ENCODE measurements around the gene LIN7B. TPM values are rescaled to one million over a fixed set of nuclear protein-coding genes. Genes with fewer than 3 reads are reported as not detected.

LIN7B gene
- total and polyA plus RNA-seq, 2 of the 13 experiments (the other 11 are each of a cell fraction or from before 2014, with no cell fraction given), result 5.3 to 7.6 TPM

DNA sequence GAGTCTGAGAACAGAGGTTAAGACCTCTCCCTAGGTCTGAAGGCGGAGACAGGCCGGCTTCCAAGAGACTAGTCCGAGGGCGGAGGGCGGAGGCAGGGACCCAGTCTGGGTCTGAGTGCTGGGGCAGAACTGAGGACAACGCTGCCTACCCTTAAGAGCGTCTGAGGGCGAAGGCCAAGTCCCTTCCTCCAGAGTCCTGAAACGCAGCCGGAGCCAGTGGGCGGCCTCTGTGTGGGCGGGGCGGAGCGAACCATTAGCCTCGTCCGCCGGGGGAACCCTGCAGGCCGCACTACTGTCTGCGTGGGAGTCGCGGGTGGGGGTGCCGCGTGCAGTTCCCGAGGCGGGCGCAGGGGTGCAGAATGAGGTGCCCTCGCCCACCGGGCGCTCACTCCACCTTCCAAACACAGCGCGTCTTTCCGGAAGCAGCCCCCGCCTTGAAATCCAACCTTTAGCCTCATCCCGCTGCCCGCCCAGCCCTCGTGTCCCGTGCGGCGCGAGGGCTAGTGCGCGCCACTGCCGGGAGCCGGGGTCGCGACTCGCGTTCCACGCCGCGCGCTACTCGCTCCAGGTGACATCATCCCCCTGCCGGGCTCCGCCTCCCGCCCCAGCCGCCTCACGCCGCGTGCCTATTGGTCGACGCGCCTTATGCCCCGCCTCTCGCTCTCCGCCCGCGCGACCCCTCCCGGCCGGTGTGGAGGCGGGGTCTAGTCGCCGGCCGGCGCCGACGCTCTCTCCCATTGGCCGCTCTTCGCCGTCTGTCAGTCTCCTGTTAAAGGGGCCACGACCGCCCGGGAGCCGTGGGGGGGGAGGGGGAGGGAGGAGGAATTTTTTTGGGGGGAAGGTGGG lies 4.6 kb downstream of the LIN7B start, which contains the start of gene C19orf73 (continued):
- no peak for TF ChIP-seq POLR2AphosphoS2 (IDR thresholded peaks at IDR 0.05; ENCODE audit: low read depth, low read length)
- TF ChIP-seq, protein P1, sequence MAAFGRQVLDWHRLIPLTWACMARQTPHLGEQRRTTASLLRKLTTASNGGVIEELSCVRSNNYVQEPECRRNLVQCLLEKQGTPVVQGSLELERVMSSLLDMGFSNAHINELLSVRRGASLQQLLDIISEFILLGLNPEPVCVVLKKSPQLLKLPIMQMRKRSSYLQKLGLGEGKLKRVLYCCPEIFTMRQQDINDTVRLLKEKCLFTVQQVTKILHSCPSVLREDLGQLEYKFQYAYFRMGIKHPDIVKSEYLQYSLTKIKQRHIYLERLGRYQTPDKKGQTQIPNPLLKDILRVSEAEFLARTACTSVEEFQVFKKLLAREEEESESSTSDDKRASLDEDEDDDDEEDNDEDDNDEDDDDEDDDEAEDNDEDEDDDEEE (CRISPR knock-in tag; IDR thresholded peaks at IDR 0.05), result peak; percentile 97
- TF ChIP-seq TSC22D2 (CRISPR knock-in tag; IDR thresholded peaks at IDR 0.05; ENCODE audit: borderline replicate concordance), result no peak
- 0 out of 2 replicates have a peak, but pooled peaks have one; percentile 31 for TF ChIP-seq ZNF629 (CRISPR knock-in tag; conservative IDR thresholded peaks at IDR 0.05)
- TF ChIP-seq SOX5 (CRISPR knock-in tag; IDR thresholded peaks at IDR 0.05; ENCODE audit: borderline replicate concordance), result peak; percentile 23; the same call in 1 of the 2 replicates
- TF ChIP-seq JDP2 (CRISPR knock-in tag; IDR thresholded peaks at IDR 0.05; ENCODE audit: borderline replicate concordance), result no peak
- TF ChIP-seq, protein P2, sequence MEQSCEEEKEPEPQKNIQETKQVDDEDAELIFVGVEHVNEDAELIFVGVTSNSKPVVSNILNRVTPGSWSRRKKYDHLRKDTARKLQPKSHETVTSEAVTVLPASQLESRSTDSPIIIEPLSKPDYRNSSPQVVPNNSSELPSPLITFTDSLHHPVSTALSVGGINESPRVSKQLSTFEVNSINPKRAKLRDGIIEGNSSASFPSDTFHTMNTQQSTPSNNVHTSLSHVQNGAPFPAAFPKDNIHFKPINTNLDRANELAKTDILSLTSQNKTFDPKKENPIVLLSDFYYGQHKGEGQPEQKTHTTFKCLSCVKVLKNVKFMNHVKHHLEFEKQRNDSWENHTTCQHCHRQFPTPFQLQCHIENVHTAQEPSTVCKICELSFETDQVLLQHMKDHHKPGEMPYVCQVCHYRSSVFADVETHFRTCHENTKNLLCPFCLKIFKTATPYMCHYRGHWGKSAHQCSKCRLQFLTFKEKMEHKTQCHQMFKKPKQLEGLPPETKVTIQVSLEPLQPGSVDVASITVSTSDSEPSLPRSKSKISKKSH (CRISPR knock-in tag; IDR thresholded peaks at IDR 0.05; ENCODE audit: borderline replicate concordance), result 0 out of 2 replicates have a peak, but pooled peaks have one; percentile 81
- TF ChIP-seq, protein P3, sequence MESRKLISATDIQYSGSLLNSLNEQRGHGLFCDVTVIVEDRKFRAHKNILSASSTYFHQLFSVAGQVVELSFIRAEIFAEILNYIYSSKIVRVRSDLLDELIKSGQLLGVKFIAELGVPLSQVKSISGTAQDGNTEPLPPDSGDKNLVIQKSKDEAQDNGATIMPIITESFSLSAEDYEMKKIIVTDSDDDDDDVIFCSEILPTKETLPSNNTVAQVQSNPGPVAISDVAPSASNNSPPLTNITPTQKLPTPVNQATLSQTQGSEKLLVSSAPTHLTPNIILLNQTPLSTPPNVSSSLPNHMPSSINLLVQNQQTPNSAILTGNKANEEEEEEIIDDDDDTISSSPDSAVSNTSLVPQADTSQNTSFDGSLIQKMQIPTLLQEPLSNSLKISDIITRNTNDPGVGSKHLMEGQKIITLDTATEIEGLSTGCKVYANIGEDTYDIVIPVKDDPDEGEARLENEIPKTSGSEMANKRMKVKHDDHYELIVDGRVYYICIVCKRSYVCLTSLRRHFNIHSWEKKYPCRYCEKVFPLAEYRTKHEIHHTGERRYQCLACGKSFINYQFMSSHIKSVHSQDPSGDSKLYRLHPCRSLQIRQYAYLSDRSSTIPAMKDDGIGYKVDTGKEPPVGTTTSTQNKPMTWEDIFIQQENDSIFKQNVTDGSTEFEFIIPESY (CRISPR knock-in tag; IDR thresholded peaks at IDR 0.05), result 0 out of 2 replicates have a peak, but pooled peaks have one; percentile 25
- TF ChIP-seq ELF4 (CRISPR knock-in tag; IDR thresholded peaks at IDR 0.05; ENCODE audit: borderline replicate concordance), result no peak
- TF ChIP-seq, protein P4, sequence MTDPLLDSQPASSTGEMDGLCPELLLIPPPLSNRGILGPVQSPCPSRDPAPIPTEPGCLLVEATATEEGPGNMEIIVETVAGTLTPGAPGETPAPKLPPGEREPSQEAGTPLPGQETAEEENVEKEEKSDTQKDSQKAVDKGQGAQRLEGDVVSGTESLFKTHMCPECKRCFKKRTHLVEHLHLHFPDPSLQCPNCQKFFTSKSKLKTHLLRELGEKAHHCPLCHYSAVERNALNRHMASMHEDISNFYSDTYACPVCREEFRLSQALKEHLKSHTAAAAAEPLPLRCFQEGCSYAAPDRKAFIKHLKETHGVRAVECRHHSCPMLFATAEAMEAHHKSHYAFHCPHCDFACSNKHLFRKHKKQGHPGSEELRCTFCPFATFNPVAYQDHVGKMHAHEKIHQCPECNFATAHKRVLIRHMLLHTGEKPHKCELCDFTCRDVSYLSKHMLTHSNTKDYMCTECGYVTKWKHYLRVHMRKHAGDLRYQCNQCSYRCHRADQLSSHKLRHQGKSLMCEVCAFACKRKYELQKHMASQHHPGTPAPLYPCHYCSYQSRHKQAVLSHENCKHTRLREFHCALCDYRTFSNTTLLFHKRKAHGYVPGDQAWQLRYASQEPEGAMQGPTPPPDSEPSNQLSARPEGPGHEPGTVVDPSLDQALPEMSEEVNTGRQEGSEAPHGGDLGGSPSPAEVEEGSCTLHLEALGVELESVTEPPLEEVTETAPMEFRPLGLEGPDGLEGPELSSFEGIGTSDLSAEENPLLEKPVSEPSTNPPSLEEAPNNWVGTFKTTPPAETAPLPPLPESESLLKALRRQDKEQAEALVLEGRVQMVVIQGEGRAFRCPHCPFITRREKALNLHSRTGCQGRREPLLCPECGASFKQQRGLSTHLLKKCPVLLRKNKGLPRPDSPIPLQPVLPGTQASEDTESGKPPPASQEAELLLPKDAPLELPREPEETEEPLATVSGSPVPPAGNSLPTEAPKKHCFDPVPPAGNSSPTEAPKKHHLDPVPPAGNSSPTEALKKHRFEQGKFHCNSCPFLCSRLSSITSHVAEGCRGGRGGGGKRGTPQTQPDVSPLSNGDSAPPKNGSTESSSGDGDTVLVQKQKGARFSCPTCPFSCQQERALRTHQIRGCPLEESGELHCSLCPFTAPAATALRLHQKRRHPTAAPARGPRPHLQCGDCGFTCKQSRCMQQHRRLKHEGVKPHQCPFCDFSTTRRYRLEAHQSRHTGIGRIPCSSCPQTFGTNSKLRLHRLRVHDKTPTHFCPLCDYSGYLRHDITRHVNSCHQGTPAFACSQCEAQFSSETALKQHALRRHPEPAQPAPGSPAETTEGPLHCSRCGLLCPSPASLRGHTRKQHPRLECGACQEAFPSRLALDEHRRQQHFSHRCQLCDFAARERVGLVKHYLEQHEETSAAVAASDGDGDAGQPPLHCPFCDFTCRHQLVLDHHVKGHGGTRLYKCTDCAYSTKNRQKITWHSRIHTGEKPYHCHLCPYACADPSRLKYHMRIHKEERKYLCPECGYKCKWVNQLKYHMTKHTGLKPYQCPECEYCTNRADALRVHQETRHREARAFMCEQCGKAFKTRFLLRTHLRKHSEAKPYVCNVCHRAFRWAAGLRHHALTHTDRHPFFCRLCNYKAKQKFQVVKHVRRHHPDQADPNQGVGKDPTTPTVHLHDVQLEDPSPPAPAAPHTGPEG (CRISPR knock-in tag; IDR thresholded peaks at IDR 0.05), result peak; percentile 55
- TF ChIP-seq TARDBP (CRISPR knock-in tag; IDR thresholded peaks at IDR 0.05), result peak; percentile 65; the same call in 1 of the 2 replicates
- TF ChIP-seq RBFOX2 (IDR thresholded peaks at IDR 0.05; ENCODE audit: low read depth, low read length), result peak; percentile 84
- TF ChIP-seq, protein P5, sequence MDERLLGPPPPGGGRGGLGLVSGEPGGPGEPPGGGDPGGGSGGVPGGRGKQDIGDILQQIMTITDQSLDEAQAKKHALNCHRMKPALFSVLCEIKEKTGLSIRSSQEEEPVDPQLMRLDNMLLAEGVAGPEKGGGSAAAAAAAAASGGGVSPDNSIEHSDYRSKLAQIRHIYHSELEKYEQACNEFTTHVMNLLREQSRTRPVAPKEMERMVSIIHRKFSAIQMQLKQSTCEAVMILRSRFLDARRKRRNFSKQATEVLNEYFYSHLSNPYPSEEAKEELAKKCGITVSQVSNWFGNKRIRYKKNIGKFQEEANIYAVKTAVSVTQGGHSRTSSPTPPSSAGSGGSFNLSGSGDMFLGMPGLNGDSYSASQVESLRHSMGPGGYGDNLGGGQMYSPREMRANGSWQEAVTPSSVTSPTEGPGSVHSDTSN (CRISPR knock-in tag; IDR thresholded peaks at IDR 0.05), result peak; percentile 81
- TF ChIP-seq NONO (IDR thresholded peaks at IDR 0.05), result no peak
- TF ChIP-seq NONO (CRISPR knock-in tag; conservative IDR thresholded peaks at IDR 0.05), result peak; percentile 68; the same call in 1 of the 2 replicates

All from HepG2 (cell line).